HG03108 (cell line): ENCODE measurements around the gene PCDHB7.
"Not testable (repeated sequence)": the region's sequence is repeated elsewhere in the genome, so short reads cannot be mapped to it uniquely, and the experiment has no call there.

Experiments used
- ATAC-seq: cut with Tn5 transposase; IDR thresholded peaks from one replicate; pipeline ENCODE4 v1.9.1; 2021; ENCODE audit warnings: moderate library complexity; ENCODE audit not compliant: unreplicated experiment

Gene PCDHB7

DNA sequence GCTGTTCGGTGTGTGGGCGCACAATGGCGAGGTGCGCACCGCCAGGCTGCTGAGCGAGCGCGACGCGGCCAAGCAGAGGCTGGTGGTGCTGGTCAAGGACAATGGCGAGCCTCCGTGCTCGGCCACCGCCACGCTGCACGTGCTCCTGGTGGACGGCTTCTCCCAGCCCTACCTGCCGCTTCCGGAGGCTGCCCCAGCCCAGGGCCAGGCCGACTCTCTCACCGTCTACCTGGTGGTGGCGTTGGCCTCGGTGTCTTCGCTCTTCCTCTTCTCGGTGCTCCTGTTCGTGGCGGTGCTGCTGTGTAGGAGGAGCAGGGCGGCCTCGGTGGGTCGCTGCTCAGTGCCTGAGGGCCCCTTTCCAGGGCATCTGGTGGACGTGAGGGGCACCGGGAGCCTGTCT, 7.4 kb downstream of the PCDHB7 start:
- ATAC-seq, result not testable (repeated sequence)

DNA sequence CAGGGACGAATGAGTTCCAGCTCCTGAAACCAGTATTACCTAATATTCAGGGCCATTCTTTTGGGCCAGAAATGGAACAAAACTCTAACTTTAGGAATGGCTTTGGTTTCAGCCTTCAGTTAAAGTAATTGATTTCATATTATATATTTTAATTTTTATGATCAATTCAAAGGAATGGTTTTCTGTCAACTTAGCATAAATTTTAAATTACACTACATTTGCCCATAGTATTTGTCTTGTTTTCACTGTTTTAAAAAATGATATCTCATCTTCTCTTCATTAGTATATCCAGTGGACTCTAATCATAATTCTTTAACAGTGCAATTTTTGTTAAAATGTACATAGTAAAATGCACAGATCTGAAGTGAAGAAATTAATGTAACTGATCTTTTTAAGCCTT, 7.9 kb downstream of the PCDHB7 start:
- no peak for ATAC-seq

DNA sequence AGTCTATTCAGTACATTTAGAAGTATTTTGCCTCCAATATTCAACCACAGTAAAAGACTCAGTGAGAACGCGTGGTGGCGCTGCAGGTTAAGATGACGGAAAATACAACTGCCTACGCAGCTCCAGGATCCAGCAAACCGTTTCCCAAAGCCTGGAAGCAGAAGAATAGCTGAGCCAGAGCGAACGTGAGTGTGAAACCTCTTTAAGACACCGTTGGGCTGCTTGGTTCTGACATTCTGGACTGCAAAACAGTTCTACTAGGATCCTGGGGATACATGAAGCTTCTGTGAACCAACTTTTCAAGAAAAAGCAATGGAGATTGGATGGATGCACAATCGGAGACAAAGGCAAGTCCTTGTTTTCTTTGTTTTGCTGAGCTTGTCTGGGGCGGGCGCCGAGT, 9.8 kb downstream of the PCDHB7 start, which contains the start of gene PCDHB16:
Gene PCDHB16, plus strand, starts transcription at position 140 of the 400 bp plus-strand sequence. Its CDS starts 173 bp downstream, at position 313.
- no peak for ATAC-seq

DNA sequence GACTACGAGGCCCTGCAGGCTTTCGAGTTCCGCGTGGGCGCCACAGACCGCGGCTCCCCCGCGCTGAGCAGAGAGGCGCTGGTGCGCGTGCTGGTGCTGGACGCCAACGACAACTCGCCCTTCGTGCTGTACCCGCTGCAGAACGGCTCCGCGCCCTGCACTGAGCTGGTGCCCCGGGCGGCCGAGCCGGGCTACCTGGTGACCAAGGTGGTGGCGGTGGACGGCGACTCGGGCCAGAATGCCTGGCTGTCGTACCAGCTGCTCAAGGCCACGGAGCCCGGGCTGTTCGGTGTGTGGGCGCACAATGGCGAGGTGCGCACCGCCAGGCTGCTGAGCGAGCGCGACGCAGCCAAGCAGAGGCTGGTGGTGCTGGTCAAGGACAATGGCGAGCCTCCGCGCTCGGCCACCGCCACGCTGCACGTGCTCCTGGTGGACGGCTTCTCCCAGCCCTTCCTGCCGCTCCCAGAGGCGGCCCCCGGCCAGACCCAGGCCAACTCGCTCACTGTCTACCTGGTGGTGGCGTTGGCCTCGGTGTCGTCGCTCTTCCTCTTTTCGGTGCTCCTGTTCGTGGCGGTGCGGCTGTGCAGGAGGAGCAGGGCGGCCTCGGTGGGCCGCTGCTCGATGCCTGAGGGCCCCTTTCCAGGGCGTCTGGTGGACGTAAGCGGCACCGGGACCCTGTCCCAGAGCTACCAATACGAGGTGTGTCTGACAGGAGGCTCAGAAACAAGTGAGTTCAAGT, 11.8 kb downstream of the PCDHB7 start:
- ATAC-seq, result not testable (repeated sequence)

DNA sequence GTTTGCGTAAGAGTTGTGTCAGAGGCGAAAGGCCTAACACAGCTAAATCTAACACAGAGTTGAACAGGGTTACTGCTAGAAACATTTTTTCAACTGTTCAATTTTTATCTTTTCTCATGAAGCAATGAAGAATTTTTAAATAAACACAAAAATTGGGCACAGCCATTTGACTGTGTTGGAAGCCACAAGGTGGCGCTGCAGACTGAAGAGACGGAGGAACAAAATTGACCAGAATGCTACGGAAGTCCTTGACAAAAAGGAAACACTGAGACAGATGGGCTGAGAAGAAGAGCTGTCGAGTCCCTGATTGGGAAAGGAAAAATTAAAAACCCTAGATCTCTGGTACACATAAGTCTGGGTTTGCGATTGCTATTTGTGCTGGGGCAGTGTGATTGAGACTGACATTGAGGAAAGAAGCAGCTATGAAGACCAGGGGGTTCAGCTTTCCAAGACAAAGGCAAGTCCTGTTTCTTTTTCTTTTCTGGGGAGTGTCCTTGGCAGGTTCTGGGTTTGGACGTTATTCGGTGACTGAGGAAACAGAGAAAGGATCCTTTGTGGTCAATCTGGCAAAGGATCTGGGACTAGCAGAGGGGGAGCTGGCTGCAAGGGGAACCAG, 14.6 kb downstream of the PCDHB7 start, which contains the start of gene PCDHB9:
Gene PCDHB9, plus strand, starts transcription at position 265 of the 616 bp plus-strand sequence. Its CDS starts 158 bp downstream, at position 423.
- no peak for ATAC-seq

DNA sequence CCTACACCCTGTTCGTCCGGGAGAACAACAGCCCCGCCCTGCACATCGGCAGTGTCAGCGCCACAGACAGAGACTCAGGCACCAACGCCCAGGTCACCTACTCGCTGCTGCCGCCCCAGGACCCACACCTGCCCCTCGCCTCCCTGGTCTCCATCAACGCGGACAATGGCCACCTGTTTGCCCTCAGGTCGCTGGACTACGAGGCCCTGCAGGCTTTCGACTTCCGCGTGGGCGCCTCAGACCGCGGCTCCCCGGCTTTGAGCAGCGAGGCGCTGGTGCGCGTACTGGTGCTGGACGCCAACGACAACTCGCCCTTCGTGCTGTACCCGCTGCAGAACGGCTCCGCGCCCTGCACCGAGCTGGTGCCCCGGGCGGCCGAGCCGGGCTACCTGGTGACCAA, 16.2 kb downstream of the PCDHB7 start:
- ATAC-seq, result not testable (repeated sequence)

DNA sequence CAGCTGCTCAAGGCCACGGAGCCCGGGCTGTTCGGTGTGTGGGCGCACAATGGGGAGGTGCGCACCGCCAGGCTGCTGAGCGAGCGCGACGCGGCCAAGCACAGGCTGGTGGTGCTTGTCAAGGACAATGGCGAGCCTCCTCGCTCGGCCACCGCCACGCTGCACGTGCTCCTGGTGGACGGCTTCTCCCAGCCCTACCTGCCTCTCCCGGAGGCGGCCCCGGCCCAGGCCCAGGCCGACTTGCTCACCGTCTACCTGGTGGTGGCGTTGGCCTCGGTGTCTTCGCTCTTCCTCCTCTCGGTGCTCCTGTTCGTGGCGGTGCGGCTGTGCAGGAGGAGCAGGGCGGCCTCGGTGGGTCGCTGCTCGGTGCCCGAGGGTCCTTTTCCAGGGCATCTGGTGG, 16.7 kb downstream of the PCDHB7 start:
- ATAC-seq, result not testable (repeated sequence)

DNA sequence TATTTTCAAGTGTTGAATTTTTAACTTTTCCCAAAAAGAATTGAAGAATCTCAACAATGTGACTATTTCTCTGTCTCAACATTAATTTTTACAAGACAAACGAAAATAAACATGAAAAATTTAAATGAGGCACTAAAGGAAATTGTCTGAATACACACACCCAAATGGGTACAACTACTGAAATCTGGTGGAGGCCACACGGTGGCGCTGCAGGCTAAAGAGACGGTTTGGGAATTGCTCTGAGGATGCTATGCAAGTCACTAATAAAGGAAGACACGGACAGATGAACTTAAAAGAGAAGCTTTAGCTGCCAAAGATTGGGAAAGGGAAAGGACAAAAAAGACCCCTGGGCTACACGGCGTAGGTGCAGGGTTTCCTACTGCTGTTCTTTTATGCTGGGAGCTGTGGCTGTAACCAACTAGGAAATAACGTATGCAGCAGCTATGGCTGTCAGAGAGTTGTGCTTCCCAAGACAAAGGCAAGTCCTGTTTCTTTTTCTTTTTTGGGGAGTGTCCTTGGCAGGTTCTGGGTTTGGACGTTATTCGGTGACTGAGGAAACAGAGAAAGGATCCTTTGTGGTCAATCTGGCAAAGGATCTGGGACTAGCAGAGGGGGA, 19.8 kb downstream of the PCDHB7 start, which contains the start of gene PCDHB10:
Gene PCDHB10, plus strand, starts transcription at position 244 of the 616 bp plus-strand sequence. Its CDS starts 200 bp downstream, at position 444.
- ATAC-seq, result no peak

DNA sequence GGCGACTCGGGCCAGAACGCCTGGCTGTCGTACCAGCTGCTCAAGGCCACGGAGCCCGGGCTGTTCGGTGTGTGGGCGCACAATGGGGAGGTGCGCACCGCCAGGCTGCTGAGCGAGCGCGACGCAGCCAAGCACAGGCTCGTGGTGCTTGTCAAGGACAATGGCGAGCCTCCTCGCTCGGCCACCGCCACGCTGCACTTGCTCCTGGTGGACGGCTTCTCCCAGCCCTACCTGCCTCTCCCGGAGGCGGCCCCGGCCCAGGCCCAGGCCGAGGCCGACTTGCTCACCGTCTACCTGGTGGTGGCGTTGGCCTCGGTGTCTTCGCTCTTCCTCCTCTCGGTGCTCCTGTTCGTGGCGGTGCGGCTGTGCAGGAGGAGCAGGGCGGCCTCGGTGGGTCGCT, 21.9 kb downstream of the PCDHB7 start:
- ATAC-seq, result not testable (repeated sequence)

DNA sequence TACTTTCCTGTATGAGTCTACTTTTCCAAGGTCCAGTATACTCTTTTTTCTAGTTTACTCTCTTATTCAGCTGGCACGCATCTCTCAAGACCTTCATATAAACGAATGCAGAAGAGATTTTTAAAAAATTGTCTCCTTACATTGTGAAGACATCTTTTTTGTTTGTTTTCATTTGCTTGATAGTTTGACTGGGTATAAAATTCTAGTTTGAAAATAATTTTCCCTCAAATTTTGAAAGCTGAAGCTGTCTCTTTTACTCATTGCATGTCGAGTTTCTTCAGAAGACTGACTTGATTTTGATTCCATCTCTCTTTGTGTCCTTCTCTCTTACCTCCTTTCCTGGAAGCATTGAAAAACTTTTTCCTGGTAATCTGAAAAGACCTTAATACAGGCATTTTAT, 23.9 kb downstream of the PCDHB7 start:
- no peak for ATAC-seq

DNA sequence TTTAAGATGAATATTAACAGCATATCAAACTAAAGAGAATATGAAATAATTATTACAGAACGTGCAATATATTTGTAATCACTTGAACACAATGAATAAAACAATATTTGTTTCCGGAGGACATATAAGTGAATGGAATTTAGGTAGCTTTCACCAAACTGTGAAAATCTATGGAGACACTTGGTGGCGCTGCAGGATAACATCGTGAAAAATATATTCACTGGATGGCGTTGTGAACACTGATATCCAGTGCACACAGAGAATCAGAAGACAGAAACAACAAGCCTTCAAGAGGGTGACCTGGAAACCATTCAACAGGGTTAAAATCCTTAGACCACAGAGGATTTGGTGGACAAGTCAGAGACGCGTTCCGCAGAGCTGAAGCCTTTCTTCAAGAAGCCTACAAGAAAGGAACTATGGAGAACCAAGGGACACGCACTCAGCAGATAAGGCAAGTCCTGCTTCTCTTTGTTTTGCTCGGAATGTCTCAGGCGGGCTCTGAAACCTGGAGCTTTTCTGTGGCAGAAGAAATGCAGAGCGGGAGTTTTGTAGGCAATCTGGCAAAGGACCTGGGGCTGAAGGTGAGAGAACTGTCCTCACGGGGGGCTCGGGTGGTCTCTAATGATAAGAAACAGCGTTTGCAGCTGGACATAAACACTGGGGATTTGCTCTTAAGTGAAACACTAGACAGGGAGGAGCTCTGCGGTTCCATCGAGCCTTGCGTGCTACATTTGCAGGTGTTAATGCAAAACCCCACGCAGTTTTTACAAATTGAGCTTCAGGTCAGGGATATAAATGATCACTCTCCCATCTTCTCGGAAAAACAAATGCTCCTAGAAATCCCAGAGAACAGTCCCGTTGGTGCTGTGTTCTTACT, 27.2 kb downstream of the PCDHB7 start, which contains the start of gene PCDHB11:
Gene PCDHB11, plus strand, starts transcription at position 269 of the 877 bp plus-strand sequence. Its CDS starts 148 bp downstream, at position 417.
- no peak for ATAC-seq

DNA sequence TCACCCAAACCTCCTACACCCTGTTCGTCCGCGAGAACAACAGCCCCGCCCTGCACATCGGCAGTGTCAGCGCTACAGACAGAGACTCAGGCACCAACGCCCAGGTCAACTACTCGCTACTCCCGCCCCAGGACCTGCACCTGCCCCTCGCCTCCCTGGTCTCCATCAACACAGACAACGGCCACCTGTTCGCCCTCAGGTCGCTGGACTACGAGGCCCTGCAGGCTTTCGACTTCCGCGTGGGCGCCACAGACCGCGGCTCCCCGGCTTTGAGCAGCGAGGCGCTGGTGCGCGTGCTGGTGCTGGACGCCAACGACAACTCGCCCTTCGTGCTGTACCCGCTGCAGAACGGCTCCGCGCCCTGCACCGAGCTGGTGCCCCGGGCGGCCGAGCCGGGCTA, 28.7 kb downstream of the PCDHB7 start:
- ATAC-seq, result not testable (repeated sequence)

DNA sequence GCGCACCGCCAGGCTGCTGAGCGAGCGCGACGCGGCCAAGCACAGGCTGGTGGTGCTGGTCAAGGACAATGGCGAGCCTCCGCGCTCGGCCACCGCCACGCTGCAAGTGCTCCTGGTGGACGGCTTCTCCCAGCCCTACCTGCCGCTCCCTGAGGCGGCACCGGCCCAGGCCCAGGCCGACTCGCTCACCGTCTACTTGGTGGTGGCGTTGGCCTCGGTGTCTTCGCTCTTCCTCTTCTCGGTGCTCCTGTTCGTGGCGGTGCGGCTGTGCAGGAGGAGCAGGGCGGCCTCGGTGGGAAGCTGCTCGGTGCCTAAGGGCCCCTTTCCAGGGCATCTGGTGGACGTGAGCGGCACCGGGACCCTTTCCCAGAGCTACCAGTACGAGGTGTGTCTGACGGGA, 29.2 kb downstream of the PCDHB7 start:
- ATAC-seq, result not testable (repeated sequence)

DNA sequence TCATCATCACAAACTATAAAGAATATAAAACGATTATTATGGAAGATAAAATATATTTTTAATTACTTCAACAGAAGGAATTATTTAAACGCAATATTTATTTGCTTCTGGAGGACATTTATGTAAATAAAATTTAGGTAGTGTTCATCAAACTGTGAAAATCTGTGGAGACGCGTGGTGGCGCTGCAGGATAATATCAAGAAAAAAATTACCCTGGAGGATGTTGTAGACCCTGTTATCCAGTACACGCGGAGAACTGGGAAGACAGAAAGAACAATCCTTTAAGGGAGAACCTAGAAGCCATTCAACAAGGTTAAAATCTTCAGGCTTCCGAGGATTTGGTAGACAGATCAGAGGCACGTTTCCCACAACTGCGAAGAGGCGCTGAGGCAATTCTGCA, 36.0 kb downstream of the PCDHB7 start, which contains the start of gene PCDHB12:
Gene PCDHB12, plus strand, starts transcription at position 242 of the 400 bp plus-strand sequence. CDS start 189 bp downstream, outside the sequence.
- no peak for ATAC-seq

DNA sequence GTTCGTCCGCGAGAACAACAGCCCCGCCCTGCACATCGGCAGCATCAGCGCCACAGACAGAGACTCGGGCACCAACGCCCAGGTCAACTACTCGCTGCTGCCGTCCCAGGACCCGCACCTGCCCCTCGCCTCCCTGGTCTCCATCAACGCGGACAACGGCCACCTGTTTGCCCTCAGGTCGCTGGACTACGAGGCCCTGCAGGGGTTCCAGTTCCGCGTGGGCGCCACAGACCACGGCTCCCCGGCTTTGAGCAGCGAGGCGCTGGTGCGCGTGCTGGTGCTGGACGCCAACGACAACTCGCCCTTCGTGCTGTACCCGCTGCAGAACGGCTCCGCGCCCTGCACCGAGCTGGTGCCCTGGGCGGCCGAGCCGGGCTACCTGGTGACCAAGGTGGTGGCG, 37.8 kb downstream of the PCDHB7 start:
- ATAC-seq, result not testable (repeated sequence)

DNA sequence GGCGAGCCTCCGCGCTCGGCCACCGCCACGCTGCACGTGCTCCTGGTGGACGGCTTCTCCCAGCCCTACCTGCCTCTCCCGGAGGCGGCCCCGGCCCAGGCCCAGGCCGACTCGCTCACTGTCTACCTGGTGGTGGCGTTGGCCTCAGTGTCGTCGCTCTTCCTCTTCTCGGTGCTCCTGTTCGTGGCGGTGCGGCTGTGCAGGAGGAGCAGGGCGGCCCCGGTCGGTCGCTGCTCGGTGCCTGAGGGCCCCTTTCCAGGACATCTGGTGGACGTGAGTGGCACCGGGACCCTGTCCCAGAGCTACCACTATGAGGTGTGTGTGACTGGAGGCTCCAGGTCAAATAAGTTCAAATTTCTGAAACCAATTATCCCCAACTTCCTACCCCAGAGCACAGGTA, 38.4 kb downstream of the PCDHB7 start:
- ATAC-seq, result not testable (repeated sequence)

DNA sequence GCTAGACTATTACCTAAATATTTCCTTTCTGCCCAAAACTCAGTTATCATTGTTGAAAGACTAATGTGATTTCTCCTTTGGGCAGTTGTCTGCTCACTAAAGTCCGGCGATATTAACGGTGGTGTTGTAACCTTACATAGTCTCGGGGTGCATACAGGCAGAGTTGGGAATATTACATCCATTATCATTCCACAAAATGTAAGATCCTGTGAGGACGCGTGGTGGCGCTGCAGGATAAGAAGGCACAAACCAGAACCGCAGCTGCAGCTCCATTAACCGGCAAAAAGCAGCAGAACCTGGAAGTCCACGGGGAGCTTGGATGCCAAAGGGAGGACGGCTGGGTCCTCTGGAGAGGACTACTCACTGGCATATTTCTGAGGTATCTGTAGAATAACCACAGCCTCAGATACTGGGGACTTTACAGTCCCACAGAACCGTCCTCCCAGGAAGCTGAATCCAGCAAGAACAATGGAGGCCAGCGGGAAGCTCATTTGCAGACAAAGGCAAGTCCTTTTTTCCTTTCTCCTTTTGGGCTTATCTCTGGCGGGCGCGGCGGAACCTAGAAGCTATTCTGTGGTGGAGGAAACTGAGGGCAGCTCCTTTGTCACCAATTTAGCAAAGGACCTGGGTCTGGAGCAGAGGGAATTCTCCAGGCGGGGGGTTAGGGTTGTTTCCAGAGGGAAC, 41.4 kb downstream of the PCDHB7 start, which contains the start of gene PCDHB13:
Gene PCDHB13, plus strand, starts transcription at position 264 of the 684 bp plus-strand sequence. Its CDS starts 205 bp downstream, at position 469.
- ATAC-seq, result not testable (repeated sequence)

DNA sequence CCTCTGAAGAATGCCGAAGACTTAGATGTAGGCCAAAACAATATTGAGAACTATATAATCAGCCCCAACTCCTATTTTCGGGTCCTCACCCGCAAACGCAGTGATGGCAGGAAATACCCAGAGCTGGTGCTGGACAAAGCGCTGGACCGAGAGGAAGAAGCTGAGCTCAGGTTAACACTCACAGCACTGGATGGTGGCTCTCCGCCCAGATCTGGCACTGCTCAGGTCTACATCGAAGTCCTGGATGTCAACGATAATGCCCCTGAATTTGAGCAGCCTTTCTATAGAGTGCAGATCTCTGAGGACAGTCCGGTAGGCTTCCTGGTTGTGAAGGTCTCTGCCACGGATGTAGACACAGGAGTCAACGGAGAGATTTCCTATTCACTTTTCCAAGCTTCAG, 42.1 kb downstream of the PCDHB7 start:
- ATAC-seq, result not testable (repeated sequence)

DNA sequence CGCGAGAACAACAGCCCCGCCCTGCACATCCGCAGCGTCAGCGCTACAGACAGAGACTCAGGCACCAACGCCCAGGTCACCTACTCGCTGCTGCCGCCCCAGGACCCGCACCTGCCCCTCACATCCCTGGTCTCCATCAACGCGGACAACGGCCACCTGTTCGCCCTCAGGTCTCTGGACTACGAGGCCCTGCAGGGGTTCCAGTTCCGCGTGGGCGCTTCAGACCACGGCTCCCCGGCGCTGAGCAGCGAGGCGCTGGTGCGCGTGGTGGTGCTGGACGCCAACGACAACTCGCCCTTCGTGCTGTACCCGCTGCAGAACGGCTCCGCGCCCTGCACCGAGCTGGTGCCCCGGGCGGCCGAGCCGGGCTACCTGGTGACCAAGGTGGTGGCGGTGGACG, 43.1 kb downstream of the PCDHB7 start:
- not testable (repeated sequence) for ATAC-seq

DNA sequence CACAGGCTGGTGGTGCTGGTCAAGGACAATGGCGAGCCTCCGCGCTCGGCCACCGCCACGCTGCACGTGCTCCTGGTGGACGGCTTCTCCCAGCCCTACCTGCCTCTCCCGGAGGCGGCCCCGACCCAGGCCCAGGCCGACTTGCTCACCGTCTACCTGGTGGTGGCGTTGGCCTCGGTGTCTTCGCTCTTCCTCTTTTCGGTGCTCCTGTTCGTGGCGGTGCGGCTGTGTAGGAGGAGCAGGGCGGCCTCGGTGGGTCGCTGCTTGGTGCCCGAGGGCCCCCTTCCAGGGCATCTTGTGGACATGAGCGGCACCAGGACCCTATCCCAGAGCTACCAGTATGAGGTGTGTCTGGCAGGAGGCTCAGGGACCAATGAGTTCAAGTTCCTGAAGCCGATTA, 43.6 kb downstream of the PCDHB7 start:
- ATAC-seq, result not testable (repeated sequence)
